Tibial nerve (tissue), 4 donors: Measurements from ENCODE around the gene EDAR.

ENCODE experiments used
- CTCF ChIP-seq, 5 experiments: fragments of 200-600 bp in 3 of 5; fragments of 450-650 bp in 2 of 5; sonication (generic) in 3 of 5; IDR thresholded peaks; one replicate each; pipeline ENCODE4 v1.5.1; 2016 to 2019; ENCODE audit warnings: antibody characterized with exemption in 5 of 5, mild to moderate bottlenecking in 3 of 5, moderate library complexity in 2 of 5
- EP300 ChIP-seq, 2 donors: sonication (generic); formaldehyde crosslinking; IDR thresholded peaks; one replicate each; pipeline ENCODE4 v1.6.1; 2017; ENCODE audit warnings: antibody characterized with exemption in 2 of 2, mild to moderate bottlenecking in 1 of 2
- POLR2A ChIP-seq, 2 donors: fragments of 450-650 bp; IDR thresholded peaks; one replicate each; pipeline ENCODE4 v1.6.1; 2017; ENCODE audit warnings: antibody characterized with exemption in 2 of 2, mild to moderate bottlenecking in 2 of 2, moderate library complexity in 2 of 2

- no peak for TF ChIP-seq POLR2A (IDR thresholded peaks at IDR 0.05)
- no peak for TF ChIP-seq CTCF (IDR thresholded peaks at IDR 0.05)
- TF ChIP-seq EP300 (IDR thresholded peaks at IDR 0.05) = no peak
Observed at GRCh38 chr2:108943751-108944150, 45.3 kb downstream of the EDAR start.
